Measurements from ENCODE around the gene ZNF281.
"Not testable (repeated sequence)": the region's sequence is repeated elsewhere in the genome, so short reads cannot be mapped to it uniquely, and the experiment has no call there.

Gene ZNF281

GRCh38 chr1:200429221-200429751, 19.4 kb upstream of the ZNF281 start:
- no peak for DNase-seq (ENCODE audit: low spot score)

DNA sequence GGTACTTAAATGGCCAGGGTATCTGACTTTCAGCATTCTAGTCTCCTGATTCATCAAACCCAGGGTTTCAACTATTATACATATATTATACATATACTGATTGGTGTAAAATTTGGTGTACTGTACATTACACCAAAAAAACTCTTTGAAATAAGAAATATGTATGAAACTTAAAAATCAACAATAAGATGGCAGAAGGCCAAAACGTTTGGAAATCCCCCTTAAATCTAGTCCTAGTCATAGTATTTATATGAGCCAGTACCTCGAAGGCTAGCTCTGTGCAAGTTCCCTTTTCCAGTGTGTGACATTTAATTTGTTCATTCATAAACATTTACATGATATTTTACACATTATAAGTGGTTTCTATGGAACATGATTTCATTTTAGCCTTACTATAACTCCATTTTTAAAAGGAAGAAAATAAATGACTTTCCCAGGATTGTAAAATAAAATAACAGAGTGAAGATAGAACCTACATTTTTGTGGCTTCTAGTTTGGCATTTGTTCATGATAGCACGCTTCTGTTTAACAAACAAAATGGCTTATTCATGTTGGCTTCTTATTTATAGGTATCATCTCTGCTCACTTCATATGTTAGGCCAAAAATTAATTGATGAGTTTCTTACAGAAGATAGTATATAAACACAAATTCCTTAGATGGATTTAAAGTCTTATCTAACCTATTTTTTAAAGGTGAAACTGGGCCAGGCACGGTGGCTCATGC, 18.8 kb upstream of the ZNF281 start:
- no peak for DNase-seq (ENCODE audit: low spot score)

DNA sequence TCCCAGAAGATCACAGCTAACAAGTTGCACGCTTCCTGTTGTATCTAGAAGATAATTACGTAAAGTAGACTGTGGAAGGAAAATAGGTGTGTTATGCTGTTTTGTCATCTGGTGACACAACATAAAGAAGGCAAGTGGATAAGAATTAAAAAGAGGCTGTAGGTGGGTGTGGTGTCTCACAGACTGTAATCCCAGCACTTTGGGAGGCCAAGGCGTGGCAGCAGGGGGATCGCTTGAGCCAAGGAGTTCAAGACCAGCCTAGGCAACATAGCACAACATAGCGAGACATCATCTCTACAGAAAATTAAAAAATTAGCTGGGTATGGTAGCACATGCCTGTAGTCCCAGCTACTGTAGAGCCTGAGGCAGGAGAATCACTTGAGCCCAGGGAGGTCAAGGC, 17.9 kb upstream of the ZNF281 start:
- no peak for DNase-seq (ENCODE audit: low spot score)

DNA sequence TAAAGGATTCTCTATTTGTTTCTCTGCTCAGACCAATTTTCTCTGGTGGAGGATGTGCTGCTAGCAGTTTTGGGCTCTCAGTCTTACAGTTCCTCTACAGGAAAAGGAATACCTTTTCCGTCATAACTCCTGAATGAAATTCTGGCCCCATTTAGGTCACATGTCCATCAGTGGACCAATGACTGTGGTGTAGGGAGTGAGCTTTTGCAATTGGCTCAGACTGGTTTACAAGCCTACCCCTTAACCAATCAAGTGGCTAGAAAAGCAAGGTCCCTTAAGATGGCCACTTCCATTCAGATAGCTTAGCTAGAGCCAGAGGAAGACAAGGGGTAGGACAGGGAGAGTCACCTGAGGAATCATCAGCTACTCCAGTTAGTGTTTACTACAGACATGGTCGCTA, 16.4 kb upstream of the ZNF281 start:
- no peak for DNase-seq (ENCODE audit: low spot score)

GRCh38 chr1:200423235-200423634, 13.4 kb upstream of the ZNF281 start:
- no peak for DNase-seq (ENCODE audit: low spot score)

- no peak for DNase-seq (ENCODE audit: low spot score)
Observed at GRCh38 chr1:200422211-200422610, 12.4 kb upstream of the ZNF281 start.

- DNase-seq (ENCODE audit: low spot score): no peak
Observed at GRCh38 chr1:200415789-200416593, 6.2 kb upstream of the ZNF281 start.

GRCh38 chr1:200415227-200415626, 5.4 kb upstream of the ZNF281 start:
- no peak for DNase-seq (ENCODE audit: low spot score)

DNA sequence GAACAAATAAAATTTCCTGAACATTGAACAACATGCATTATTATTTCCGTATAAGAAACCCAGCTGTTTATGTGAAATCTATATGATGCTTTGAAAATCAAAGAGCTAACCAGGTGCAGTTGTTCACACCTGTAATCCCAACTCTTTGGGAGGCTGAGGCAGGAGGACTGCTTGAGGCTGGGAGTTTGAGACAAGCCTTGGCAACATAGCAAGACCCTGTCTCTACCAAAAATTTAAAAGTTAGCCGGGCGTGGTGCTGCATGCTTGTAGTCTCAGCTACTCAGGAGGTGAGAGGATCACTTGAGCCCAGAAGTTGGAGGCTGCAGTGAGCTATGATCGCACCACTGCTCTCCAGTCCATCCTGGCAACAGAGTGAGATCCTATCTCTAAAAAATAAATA, 4.8 kb upstream of the ZNF281 start:
- no peak for DNase-seq (ENCODE audit: low spot score)

DNA sequence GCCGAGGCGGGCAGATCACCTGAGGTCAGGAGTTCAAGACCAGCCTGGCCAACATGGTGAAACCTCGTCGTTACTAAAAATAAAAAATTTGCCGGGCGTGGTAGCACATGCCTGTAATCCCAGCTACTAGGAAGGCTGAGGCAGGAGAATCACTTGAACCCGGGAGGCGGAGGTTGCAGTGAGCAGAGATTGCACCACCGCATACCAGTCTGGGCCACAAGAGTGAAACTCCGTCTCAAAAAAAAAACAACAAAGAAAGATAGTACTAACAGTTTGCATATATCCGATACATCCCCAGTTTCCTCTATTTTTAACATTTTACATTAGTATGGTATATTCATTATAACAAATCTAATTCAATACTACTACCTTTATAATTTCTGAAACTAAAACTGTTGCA, 3.9 kb upstream of the ZNF281 start:
- DNase-seq (ENCODE audit: low spot score): not testable (repeated sequence)

- no peak for DNase-seq (ENCODE audit: low spot score)
Observed at GRCh38 chr1:200411406-200412257, 1.8 kb upstream of the ZNF281 start.

DNA sequence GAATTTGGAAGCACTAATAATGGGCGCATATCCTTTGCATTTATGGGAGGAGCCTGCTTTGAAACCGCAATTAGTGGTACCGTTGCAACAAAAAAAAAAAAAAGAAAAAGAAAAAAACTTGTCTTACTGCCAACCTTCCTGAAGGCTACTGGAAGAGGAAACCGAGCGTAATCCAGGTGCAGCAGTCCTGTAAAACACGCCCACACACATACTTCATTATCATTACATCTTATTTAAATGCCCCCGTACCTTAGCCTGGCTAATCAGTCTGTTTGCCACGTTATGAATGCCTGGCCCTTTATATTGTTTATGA, 686 bp upstream of the ZNF281 start:
- no peak for DNase-seq (ENCODE audit: low spot score)

- DNase-seq (ENCODE audit: low spot score): no peak
Observed at GRCh38 chr1:200409203-200409760, 554 bp downstream of the ZNF281 start.

GRCh38 chr1:200406161-200406797, 3.6 kb downstream of the ZNF281 start:
- no peak for DNase-seq (ENCODE audit: low spot score)

DNA sequence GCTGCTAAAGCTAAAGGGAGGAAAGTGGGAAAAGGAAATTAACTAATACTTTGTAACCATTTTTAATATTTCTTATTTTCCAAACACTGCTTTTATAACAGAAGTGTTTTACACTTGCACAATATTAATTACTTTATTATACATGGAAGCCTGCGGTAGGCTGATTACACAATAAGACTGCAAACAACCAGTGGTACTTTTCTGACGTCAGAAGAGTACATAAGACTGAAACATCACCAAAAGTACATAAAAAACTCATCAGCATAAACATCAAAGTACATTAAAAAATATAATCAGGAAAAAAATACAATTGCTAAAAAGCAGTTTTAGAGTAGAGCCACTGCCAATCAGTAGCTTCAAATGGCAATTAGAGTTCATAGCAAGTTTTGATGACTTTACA, 4.6 kb downstream of the ZNF281 start:
- DNase-seq (ENCODE audit: low spot score): no peak

- DNase-seq (ENCODE audit: low spot score): no peak
Observed at GRCh38 chr1:200401708-200402107, 8.1 kb downstream of the ZNF281 start.

- DNase-seq (ENCODE audit: low spot score): no peak
Observed at GRCh38 chr1:200401263-200401662, 8.6 kb downstream of the ZNF281 start.

- DNase-seq (ENCODE audit: low spot score): peak; percentile 76
Observed at GRCh38 chr1:200400556-200400955, 9.3 kb downstream of the ZNF281 start.

DNA sequence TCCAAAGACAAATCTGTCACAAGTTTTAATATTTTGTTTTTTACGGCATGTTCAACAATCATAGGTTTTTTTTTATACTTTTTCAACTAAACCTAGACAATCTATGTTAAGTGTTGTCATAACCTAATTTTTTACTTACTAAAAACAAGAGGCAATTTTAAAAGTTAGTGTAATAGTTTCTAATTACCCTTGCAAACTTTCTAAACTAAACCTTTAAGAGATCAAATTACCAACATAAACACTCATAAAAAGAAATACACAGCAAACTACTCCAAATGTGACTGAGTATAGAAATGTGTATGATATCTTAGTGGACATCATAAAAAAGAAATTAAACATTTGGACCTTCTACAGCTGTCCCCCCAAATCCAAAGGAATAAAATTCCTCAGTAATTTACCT, 10.0 kb downstream of the ZNF281 start:
- DNase-seq (ENCODE audit: low spot score): no peak

GRCh38 chr1:200398373-200398772, 11.5 kb downstream of the ZNF281 start:
- DNase-seq (ENCODE audit: low spot score): no peak

DNA sequence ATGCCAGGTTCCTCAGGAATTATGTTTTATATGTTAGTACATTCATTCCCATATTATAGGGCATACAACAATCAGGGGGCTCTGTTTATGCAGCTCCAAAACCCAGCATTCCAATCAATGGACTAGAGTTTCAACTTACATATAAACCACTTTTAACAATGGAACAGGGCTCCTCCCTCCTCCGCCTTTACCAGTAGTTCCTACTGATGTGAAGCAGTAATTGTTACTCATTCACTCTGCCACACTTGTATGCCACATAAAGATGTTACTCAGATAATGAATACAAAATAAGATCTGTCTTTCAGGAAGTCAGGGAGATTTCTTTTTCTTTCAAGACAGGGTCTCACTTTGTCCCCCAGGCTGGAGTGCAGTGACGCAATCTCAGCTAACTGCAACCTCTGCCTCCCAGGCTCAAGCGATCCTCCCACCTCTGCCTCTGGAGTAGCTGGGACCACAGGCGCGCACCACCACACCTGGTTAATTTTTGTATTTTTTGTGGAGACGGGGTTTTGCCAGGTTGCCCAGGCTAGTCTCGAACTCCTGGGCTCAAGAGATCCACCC, 17.1 kb downstream of the ZNF281 start:
- no peak for DNase-seq (ENCODE audit: low spot score)

Measured in globus pallidus (tissue), 1 donor.